ENCODE data around the gene MYO1E. TPM values are rescaled to one million over a fixed set of nuclear protein-coding genes. Genes with fewer than 3 reads are reported as not detected.

MYO1E gene
- total RNA-seq, 1 donor = 93.5 TPM

DNA sequence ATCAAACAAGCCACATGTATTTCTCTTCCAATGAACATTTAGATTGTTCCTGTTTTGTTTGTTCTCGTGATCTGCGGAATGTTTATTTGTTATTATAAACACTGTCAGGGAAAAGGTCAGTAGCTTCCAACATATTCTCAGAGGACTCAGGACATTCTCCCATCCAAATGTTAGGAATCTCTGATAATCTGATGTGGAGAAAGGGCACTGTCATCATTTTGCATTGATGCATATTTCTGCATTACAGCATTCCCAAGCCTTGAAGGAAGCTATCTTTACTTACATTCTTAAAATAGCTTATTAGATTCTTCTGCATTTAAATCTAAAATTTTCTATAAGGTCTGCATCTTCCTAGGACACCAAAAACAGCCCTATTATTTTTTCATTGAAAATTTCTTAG lies 10.3 kb downstream of the MYO1E start:
- DNase-seq (ENCODE audit: low read depth) = no peak
- no peak overlapping the region for H3K4me3 ChIP-seq (ENCODE audit: low read depth, low read length)
- TF ChIP-seq, protein P1, sequence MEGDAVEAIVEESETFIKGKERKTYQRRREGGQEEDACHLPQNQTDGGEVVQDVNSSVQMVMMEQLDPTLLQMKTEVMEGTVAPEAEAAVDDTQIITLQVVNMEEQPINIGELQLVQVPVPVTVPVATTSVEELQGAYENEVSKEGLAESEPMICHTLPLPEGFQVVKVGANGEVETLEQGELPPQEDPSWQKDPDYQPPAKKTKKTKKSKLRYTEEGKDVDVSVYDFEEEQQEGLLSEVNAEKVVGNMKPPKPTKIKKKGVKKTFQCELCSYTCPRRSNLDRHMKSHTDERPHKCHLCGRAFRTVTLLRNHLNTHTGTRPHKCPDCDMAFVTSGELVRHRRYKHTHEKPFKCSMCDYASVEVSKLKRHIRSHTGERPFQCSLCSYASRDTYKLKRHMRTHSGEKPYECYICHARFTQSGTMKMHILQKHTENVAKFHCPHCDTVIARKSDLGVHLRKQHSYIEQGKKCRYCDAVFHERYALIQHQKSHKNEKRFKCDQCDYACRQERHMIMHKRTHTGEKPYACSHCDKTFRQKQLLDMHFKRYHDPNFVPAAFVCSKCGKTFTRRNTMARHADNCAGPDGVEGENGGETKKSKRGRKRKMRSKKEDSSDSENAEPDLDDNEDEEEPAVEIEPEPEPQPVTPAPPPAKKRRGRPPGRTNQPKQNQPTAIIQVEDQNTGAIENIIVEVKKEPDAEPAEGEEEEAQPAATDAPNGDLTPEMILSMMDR (IDR thresholded peaks at IDR 0.05; ENCODE audit: insufficient read depth, low read length) = no peak

DNA sequence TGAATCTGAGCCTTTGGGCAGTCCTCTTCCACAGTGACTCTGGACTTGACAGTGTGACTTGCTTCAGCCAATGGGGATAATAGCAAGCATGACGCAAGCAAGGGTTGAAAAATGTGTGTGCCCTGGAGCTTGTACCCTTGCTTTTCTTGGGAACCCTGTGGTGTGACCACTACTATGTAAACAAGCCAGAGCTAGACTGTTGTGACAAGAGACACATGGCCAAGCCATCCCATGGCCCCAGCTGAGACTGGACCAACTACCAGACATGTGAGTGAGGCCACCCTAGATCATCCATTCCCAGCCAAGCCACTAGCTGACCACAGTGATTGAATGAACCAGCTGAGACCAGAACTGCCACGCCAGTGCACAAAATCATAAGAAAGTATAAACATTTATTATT lies 11.8 kb downstream of the MYO1E start:
- H3K4me3 ChIP-seq (ENCODE audit: low read depth, low read length) = no peak overlapping the region
- TF ChIP-seq, protein P1 (IDR thresholded peaks at IDR 0.05; ENCODE audit: insufficient read depth, low read length) = no peak
- no peak for DNase-seq (ENCODE audit: low read depth)

DNA sequence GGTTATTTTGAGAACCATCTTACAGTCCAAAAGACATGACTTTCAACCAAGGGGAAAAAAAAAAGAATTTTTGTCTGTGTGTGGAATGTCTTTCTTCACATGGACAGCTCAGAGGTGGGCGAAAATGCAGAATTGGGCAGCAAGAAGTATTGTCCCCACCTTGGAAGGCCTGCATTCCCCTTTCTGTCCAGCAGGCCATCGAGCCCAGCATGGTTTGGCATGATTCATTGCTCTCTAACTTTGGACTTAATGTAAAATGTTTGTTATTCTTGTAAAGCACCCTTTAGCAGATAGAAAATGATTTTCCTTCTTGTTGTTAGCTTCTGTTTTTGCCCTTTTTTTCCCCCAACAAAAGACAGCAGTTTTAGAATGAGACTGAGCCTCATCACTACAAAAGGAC lies 12.4 kb downstream of the MYO1E start:
- TF ChIP-seq, protein P1 (IDR thresholded peaks at IDR 0.05; ENCODE audit: insufficient read depth, low read length) = peak; percentile 54
- DNase-seq (ENCODE audit: low read depth) = no peak
- H3K4me3 ChIP-seq (ENCODE audit: low read depth, low read length) = no peak overlapping the region

DNA sequence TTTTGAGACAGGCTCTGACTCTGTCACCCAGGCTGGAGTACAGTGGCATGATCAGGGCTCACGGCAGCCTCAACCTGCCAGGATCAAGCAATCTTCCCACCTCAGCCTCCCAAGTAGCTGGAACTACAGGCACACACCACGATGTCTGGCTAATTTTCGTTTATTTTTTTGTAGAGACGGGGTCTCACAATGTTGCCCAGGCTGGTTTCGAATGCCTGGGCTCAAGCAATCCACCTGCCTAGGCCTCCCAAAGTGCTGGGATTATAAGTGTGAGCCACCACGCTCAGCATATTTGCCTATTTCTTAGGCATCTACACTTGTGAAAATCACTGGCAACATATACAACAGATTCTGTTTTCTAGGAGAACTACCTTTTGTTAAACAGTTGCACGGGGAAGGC lies 16.9 kb downstream of the MYO1E start:
- TF ChIP-seq, protein P1 (IDR thresholded peaks at IDR 0.05; ENCODE audit: insufficient read depth, low read length) = no peak
- no peak for DNase-seq (ENCODE audit: low read depth)
- no peak overlapping the region for H3K4me3 ChIP-seq (ENCODE audit: low read depth, low read length)

DNA sequence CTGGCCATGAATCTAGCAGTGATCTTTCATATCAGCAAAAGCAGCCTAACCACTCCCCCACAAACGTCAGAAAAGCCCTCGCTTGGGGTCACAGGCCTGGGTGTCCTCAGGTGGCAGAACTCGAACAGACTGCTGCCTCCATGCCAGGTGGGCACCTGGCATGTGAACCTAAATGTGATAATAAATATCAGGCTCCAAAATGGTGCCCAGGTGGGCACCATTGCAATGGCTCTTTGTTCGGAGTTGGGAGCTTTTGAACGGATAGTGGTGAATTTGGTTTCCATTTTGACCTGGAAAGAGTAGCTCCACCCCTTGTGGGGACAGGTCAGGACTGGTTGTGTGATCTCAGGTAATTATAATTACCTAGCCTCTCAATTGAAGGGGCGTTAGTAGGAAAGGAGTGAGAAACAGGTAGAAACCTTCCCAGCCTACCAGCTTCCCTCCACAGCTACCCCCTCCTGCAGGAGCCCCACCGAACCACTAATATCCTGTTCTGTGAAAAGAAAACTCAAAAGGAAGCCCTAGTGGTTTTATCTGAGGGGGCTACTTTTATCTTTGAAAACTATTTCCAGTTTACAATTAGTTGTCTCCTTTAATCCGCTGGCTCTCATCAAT lies 18.1 kb downstream of the MYO1E start:
- no peak overlapping the region for H3K4me3 ChIP-seq (ENCODE audit: low read depth, low read length)
- TF ChIP-seq, protein P1 (IDR thresholded peaks at IDR 0.05; ENCODE audit: insufficient read depth, low read length) = no peak
- no peak for DNase-seq (ENCODE audit: low read depth)

DNA sequence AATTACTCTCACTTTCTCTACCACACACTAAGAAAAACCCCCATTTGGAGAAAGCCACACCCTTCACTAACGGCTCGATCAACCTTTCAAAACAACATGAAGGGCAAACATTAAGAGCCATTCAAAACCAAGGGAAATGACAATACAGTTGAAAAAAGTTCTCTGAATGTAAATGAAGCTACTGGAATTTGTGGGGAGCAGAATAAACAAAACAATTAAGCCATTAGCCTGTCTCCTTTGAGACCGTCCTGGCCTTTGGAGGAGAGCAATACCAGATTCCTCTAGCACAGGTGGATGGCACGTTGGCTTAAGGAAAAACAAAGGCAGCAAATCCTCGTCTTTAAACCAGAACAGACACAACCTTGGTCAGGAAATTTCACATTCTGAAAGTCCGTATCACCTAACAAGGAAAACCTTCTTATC lies 18.7 kb downstream of the MYO1E start:
- no peak for DNase-seq (ENCODE audit: low read depth)
- TF ChIP-seq, protein P1 (IDR thresholded peaks at IDR 0.05; ENCODE audit: insufficient read depth, low read length) = no peak
- H3K4me3 ChIP-seq (ENCODE audit: low read depth, low read length) = no peak overlapping the region

DNA sequence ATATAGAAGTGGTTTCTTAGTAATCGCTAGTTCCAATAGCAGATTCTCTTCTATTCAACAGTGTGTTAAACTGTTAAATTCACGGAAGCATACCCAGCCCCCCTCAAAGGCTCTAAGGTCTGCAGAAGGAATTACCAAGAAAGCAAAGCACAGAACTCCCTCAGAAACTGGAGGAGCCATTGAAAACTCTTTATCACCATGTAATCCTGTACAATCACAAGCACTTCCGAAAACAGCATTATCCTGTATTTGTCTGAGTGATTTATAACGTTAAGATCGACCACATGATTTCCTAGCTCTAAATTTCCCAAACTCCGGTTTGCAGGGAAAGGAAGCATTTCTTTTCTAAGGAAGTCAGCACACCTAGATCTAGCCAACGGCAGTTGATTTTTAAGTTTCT lies 20.0 kb downstream of the MYO1E start:
- H3K4me3 ChIP-seq (ENCODE audit: low read depth, low read length) = no peak overlapping the region
- DNase-seq (ENCODE audit: low read depth) = no peak
- TF ChIP-seq, protein P1 (IDR thresholded peaks at IDR 0.05; ENCODE audit: insufficient read depth, low read length) = no peak

All from fibroblast of the aortic adventitia (primary cell).